Measurements from ENCODE around the gene ST3GAL6.

DNA sequence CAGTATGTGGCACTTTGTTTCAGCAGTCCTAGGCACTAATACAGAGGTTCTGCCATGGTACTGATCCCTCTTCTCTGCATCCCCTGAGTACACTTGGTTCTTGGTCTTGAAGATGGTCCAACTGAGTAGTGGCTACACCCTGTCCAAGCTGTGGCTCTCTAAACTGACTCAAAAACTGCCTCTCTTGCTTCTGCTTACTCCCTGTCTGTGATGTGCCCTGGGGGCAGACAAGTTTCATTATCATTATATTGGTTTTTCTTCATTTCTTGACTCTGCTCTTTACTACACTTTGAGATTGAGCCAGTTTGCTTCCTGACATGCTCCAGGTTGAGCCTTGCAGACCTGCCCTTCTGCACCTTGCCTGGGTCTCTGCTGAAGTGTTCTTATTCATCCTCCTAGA is 18.9 kb upstream of the ST3GAL6 start:
- TF ChIP-seq, protein P1, sequence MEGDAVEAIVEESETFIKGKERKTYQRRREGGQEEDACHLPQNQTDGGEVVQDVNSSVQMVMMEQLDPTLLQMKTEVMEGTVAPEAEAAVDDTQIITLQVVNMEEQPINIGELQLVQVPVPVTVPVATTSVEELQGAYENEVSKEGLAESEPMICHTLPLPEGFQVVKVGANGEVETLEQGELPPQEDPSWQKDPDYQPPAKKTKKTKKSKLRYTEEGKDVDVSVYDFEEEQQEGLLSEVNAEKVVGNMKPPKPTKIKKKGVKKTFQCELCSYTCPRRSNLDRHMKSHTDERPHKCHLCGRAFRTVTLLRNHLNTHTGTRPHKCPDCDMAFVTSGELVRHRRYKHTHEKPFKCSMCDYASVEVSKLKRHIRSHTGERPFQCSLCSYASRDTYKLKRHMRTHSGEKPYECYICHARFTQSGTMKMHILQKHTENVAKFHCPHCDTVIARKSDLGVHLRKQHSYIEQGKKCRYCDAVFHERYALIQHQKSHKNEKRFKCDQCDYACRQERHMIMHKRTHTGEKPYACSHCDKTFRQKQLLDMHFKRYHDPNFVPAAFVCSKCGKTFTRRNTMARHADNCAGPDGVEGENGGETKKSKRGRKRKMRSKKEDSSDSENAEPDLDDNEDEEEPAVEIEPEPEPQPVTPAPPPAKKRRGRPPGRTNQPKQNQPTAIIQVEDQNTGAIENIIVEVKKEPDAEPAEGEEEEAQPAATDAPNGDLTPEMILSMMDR (IDR thresholded peaks at IDR 0.05): no peak
- no peak for TF ChIP-seq POLR2A (IDR thresholded peaks at IDR 0.05)
